Measurements from ENCODE around the gene FRAS1.

Gene FRAS1

GRCh38 chr4:78566834-78567499 is 509.8 kb downstream of the FRAS1 start:
- in situ Hi-C loops (cut with MboI; ENCODE audit: low sequenced_read_pairs) = no loop called here

- in situ Hi-C loops (cut with MboI; ENCODE audit: low sequenced_read_pairs) = no loop called here
Measured at GRCh38 chr4:78567500-78568060, 510.5 kb downstream of the FRAS1 start.

GRCh38 chr4:78568640-78569305 is 511.6 kb downstream of the FRAS1 start:
- in situ Hi-C loops (cut with MboI; ENCODE audit: low sequenced_read_pairs) = no loop called here

GRCh38 chr4:78569306-78569821 is 512.2 kb downstream of the FRAS1 start:
- in situ Hi-C loops (cut with MboI; ENCODE audit: low sequenced_read_pairs) = no loop called here

- in situ Hi-C loops (cut with MboI; ENCODE audit: low sequenced_read_pairs) = no loop called here
Measured at GRCh38 chr4:78570117-78570516, 513.0 kb downstream of the FRAS1 start.

GRCh38 chr4:78571804-78572203 is 514.7 kb downstream of the FRAS1 start:
- in situ Hi-C loops (cut with MboI; ENCODE audit: low sequenced_read_pairs) = no loop called here

- in situ Hi-C loops (cut with MboI; ENCODE audit: low sequenced_read_pairs) = no loop called here
Measured at GRCh38 chr4:78578674-78579425, 521.7 kb downstream of the FRAS1 start.

GRCh38 chr4:78581618-78582017 is 524.5 kb downstream of the FRAS1 start:
- in situ Hi-C loops (cut with MboI; ENCODE audit: low sequenced_read_pairs) = no loop called here

GRCh38 chr4:78584863-78585547 is 527.9 kb downstream of the FRAS1 start:
- in situ Hi-C loops (cut with MboI; ENCODE audit: low sequenced_read_pairs) = no loop called here

- in situ Hi-C loops (cut with MboI; ENCODE audit: low sequenced_read_pairs) = no loop called here
Measured at GRCh38 chr4:78585633-78586032, 528.5 kb downstream of the FRAS1 start.

GRCh38 chr4:78588894-78589545 is 531.9 kb downstream of the FRAS1 start:
- in situ Hi-C loops (cut with MboI; ENCODE audit: low sequenced_read_pairs) = no loop called here

- in situ Hi-C loops (cut with MboI; ENCODE audit: low sequenced_read_pairs) = no loop called here
Measured at GRCh38 chr4:78591404-78591803, 534.3 kb downstream of the FRAS1 start.

GRCh38 chr4:78592088-78592783 is 535.1 kb downstream of the FRAS1 start:
- in situ Hi-C loops (cut with MboI; ENCODE audit: low sequenced_read_pairs) = no loop called here

Measured in HL-60/S4 treated with phorbol 12-myristate 13-acetate at 8.2 ng/mL for 4 days and 3 days (cell line).